Spleen (tissue), 11 donors: ENCODE data around the gene CILP2. TPM values are rescaled to one million over a fixed set of nuclear protein-coding genes. Genes with fewer than 3 reads are reported as not detected.

ENCODE experiments used
- DNase-seq: peaks from one replicate; pipeline ENCODE4 v3.0.0-alpha.2; 2020
- H3K27ac ChIP-seq, 8 donors: fragments of 200-600 bp; sonication (generic) in 7 of 8; 1 replicate in 4 of 8; 2 replicates in 4 of 8; pipeline versions ENCODE4 v1.5.0 to v1.8.0; 2016 to 2021; ENCODE audit warnings: inconsistent platforms in 4 of 8, mild to moderate bottlenecking in 4 of 8, moderate library complexity in 1 of 8
- H3K27me3 ChIP-seq, 7 donors: fragments of 200-600 bp; sonication (generic) in 6 of 7; replicated peaks in 1 of 7; 1 replicate in 4 of 7; 2 replicates in 3 of 7; pipeline versions ENCODE4 v1.5.0 to v1.8.0; 2016 to 2021; ENCODE audit warnings: inconsistent platforms in 3 of 7, mild to moderate bottlenecking in 1 of 7
- H3K36me3 ChIP-seq, 6 donors: fragments of 200-600 bp; sonication (generic) in 5 of 6; 1 replicate in 4 of 6; 2 replicates in 2 of 6; pipeline versions ENCODE4 v1.5.0 to v1.8.0; 2016 to 2021; ENCODE audit warnings: inconsistent platforms in 2 of 6
- H3K4me1 ChIP-seq, 6 donors: fragments of 200-600 bp; sonication (generic) in 5 of 6; 1 replicate in 3 of 6; 2 replicates in 3 of 6; pipeline versions ENCODE4 v1.5.0 to v1.8.0; 2016 to 2021; ENCODE audit warnings: inconsistent platforms in 3 of 6
- H3K4me3 ChIP-seq, 8 donors: fragments of 200-600 bp; sonication (generic) in 7 of 8; 1 replicate in 4 of 8; 2 replicates in 4 of 8; pipeline versions ENCODE4 v1.5.0 to v1.8.0; 2016 to 2021; ENCODE audit warnings: inconsistent platforms in 4 of 8, mild to moderate bottlenecking in 4 of 8, moderate library complexity in 2 of 8
- H3K9me3 ChIP-seq, 8 donors: fragments of 200-600 bp; sonication (generic) in 7 of 8; 1 replicate in 4 of 8; 2 replicates in 4 of 8; pipeline versions ENCODE4 v1.5.0 to v1.8.0; 2016 to 2021; ENCODE audit warnings: inconsistent platforms in 4 of 8
- POLR2A ChIP-seq, 3 donors: fragments of 450-650 bp; IDR thresholded peaks; one replicate each; pipeline ENCODE4 v1.5.1; 2017; ENCODE audit warnings: antibody characterized with exemption in 3 of 3, mild to moderate bottlenecking in 1 of 3
- POLR2AphosphoS5 ChIP-seq, 3 donors: sonication (generic); formaldehyde crosslinking; IDR thresholded peaks; one replicate each; pipeline ENCODE4 v1.5.1; 2017; ENCODE audit warnings: antibody characterized with exemption in 3 of 3
- WGBS, 5 donors: extraction: QIAGEN DNeasy Blood & Tissue Kit in 3 of 5; methylation state at CpG; one replicate each; pipeline versions ENCODE4 v1.1.5 to v1.1.7; 2013 to 2018; 5-methylcytosine and 5-hydroxymethylcytosine counted together
- intact Hi-C: fragments of 100-400 bp; cut with DNase I; formaldehyde crosslinking; loops from one replicate; pipeline ENCODE4 v1.15.0; 2023; ENCODE audit warnings: low total_unique reads
- polyA plus RNA-seq, 3 donors: library from polyadenylated mRNA; stranded (reverse); fragments of 200-250 nt; gene quantifications; one replicate each; pipeline ENCODE4 v1.2.1, GENCODE V29; 2013
- total RNA-seq, 7 donors: library from RNA; depleted of rRNA in 3 of 7; stranded (reverse); fragments of >200 nt in 3 of 7; fragmentation: NEBNext Ultra II Directional in 4 of 7; extraction: Animal tissue kit (Norgen Biotek cat#: 25700) in 4 of 7; gene quantifications; one replicate each; pipeline versions ENCODE4 v1.1.0 to v1.2.1, GENCODE V29; 2016 to 2021
- TF ChIP-seq, protein P1 (sequence below), 11 experiments: fragments of 200-600 bp in 7 of 11; fragments of 450-650 bp in 4 of 11; sonication (generic) in 4 of 11; IDR thresholded peaks in 8 of 11; conservative IDR thresholded peaks in 3 of 11; 1 replicate in 7 of 11; 2 replicates in 4 of 11; pipeline versions ENCODE4 v1.4.0 to v1.8.0; 2016 to 2021; ENCODE audit warnings: antibody characterized with exemption in 11 of 11, inconsistent platforms in 4 of 11, mild to moderate bottlenecking in 1 of 11
- donor health status: healthy with polysubstance abuse.
- donor health status: DM: no; HTN: no; CAD: no; lungs with moderate emphysema.
- donor health status: DM: no; HTN: no; CAD: no.
- donor health status: Bipolar disorder and iron deficiency.
- donor health status: healthy.
- donor health status: DM: no; HTN: no; CAD: no.
- donor health status: DM: yes; HTN: yes; CAD: no.

The CILP2 gene
- total and polyA plus RNA-seq, 10 donors: 0.15 to 1.3 (median 0.43) TPM; not detected in 1

DNA sequence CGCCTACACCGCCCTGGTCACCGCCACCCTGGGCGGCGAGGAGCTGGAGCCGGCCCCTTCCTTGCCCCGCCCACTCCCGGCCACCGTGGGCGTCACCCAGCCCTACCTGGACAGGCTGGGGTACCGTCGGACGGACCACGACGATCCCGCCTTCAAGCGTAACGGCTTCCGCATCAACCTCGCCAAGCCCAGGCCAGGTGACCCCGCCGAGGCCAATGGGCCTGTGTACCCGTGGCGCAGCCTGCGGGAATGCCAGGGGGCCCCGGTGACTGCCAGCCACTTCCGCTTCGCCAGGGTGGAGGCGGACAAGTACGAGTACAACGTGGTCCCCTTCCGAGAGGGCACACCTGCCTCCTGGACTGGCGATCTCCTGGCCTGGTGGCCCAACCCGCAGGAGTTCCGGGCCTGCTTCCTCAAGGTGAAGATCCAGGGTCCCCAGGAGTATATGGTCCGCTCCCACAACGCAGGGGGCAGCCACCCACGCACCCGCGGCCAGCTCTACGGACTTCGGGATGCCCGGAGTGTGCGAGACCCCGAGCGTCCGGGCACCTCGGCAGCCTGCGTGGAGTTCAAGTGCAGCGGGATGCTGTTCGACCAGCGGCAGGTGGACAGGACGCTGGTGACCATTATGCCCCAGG lies 7.0 kb downstream of the CILP2 start:
- 86 to 93% (median 90%) methylated on average over 18 to 53 of the region's 53 CpGs for WGBS, 5 donors
- Histone ChIP-seq H3K27me3 (peaks cover 0 to 97% (median 35%) of the 10 kb centered on the region in 7 donors), H3K27ac (no peak overlapping the region), H3K4me1 (peaks cover 0 to 30% (median 17%) of the 10 kb centered on the region in 6 donors), H3K36me3 (no peaks in the 10 kb centered on the region), H3K9me3 (peaks cover 0 to 5% (median 0%) of the 10 kb centered on the region in 8 donors), H3K4me3 (no peak overlapping the region)
- intact Hi-C loops: no loop called here
- TF ChIP-seq POLR2AphosphoS5 (IDR thresholded peaks at IDR 0.05): no peak
- TF ChIP-seq, protein P1, sequence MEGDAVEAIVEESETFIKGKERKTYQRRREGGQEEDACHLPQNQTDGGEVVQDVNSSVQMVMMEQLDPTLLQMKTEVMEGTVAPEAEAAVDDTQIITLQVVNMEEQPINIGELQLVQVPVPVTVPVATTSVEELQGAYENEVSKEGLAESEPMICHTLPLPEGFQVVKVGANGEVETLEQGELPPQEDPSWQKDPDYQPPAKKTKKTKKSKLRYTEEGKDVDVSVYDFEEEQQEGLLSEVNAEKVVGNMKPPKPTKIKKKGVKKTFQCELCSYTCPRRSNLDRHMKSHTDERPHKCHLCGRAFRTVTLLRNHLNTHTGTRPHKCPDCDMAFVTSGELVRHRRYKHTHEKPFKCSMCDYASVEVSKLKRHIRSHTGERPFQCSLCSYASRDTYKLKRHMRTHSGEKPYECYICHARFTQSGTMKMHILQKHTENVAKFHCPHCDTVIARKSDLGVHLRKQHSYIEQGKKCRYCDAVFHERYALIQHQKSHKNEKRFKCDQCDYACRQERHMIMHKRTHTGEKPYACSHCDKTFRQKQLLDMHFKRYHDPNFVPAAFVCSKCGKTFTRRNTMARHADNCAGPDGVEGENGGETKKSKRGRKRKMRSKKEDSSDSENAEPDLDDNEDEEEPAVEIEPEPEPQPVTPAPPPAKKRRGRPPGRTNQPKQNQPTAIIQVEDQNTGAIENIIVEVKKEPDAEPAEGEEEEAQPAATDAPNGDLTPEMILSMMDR (IDR thresholded peaks at IDR 0.05 in 8 of 11, conservative IDR thresholded peaks at IDR 0.05 in 3 of 11): no peak
- no peak for TF ChIP-seq POLR2A (IDR thresholded peaks at IDR 0.05)
- no peak for DNase-seq

DNA sequence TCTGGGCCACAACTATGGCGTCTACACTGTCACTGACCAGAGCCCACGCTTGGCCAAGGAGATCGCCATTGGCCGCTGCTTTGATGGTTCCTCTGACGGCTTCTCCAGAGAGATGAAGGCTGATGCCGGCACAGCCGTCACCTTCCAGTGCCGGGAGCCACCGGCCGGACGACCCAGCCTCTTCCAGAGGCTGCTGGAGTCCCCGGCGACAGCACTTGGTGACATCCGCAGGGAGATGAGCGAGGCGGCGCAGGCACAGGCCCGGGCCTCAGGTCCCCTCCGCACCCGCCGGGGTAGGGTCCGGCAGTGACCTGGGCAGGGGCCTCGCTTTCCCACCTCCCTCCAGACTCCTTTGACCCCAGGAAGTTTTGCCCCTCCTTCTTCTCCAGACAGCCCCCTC lies 7.6 kb downstream of the CILP2 start:
- WGBS, 5 donors: 93 to 96% (median 94%) methylated on average over 15 to 23 of the region's 23 CpGs
- no peak for DNase-seq
- Histone ChIP-seq H3K27me3 (peaks cover 0 to 97% (median 34%) of the 10 kb centered on the region in 7 donors), H3K27ac (no peak overlapping the region), H3K4me3 (no peak overlapping the region), H3K9me3 (no peaks in the 10 kb centered on the region), H3K36me3 (no peaks in the 10 kb centered on the region), H3K4me1 (peaks cover 0 to 24% (median 12%) of the 10 kb centered on the region in 6 donors)
- TF ChIP-seq POLR2AphosphoS5 (IDR thresholded peaks at IDR 0.05) (no peak), POLR2A (IDR thresholded peaks at IDR 0.05) (no peak)
- TF ChIP-seq, protein P1 (IDR thresholded peaks at IDR 0.05 in 8 of 11, conservative IDR thresholded peaks at IDR 0.05 in 3 of 11): no peak
- intact Hi-C loops: no loop called here

DNA sequence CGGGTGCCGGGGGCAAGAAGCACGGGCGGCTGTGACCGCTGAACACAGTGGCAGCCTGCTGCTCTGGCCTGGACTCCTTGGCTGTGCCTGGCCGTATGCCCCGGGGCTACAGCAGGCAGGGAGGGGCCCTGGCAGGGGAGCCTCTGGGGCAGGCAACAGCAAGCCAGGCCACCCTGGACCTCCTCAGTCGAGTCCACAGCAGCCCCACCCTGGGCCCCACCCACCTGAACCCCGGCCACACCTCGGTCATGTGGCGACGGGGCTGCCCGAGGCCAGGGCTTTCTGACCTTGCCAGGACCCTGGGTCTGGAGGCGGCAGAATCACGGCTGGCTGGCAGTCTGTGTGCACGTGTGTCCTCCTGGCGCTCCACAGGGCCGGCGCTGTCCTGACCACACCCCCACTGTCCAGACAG lies 8.7 kb downstream of the CILP2 start:
- Histone ChIP-seq H3K4me1 (peaks cover 0 to 13% (median 1%) of the 10 kb centered on the region in 6 donors), H3K9me3 (peaks cover 0 to 5% (median 0%) of the 10 kb centered on the region in 8 donors), H3K27ac (no peak overlapping the region), H3K27me3 (peaks cover 0 to 90% (median 24%) of the 10 kb centered on the region in 7 donors), H3K36me3 (no peaks in the 10 kb centered on the region), H3K4me3 (no peak overlapping the region)
- intact Hi-C loops: no loop called here
- WGBS, 5 donors: 71 to 87% (median 77%) methylated on average over 4 to 19 of the region's 19 CpGs
- TF ChIP-seq, protein P1 (IDR thresholded peaks at IDR 0.05 in 8 of 11, conservative IDR thresholded peaks at IDR 0.05 in 3 of 11): no peak
- TF ChIP-seq POLR2A (IDR thresholded peaks at IDR 0.05) (no peak), POLR2AphosphoS5 (IDR thresholded peaks at IDR 0.05) (no peak)
- no peak for DNase-seq

- H3K4me3 ChIP-seq: no peak overlapping the region
- intact Hi-C loops: no loop called here
- WGBS, 5 donors: 75 to 82% (median 77%) methylated on average over 6 to 15 of the region's 15 CpGs
- no peak for DNase-seq
- peaks cover 0 to 5% (median 0%) of the 10 kb centered on the region in 6 donors for H3K4me1 ChIP-seq
- H3K27ac ChIP-seq: no peak overlapping the region
- TF ChIP-seq POLR2AphosphoS5 (IDR thresholded peaks at IDR 0.05): no peak
- TF ChIP-seq POLR2A (IDR thresholded peaks at IDR 0.05): no peak
- TF ChIP-seq, protein P1 (IDR thresholded peaks at IDR 0.05 in 8 of 11, conservative IDR thresholded peaks at IDR 0.05 in 3 of 11): no peak
- peaks cover 0 to 80% (median 17%) of the 10 kb centered on the region in 7 donors for H3K27me3 ChIP-seq
- H3K36me3 ChIP-seq: no peaks in the 10 kb centered on the region
- peaks cover 0 to 5% (median 0%) of the 10 kb centered on the region in 8 donors for H3K9me3 ChIP-seq
These were observed 9.7 kb downstream of the CILP2 start for GRCh38 chr19:19547674-19548336.
